Natural killer cell treated with Interleukin-12 subunit alpha and Interleukin-12 subunit beta and Interleukin-15 and Interleukin-18, amount 100 ng/mL, for 72 hours (primary cell): ENCODE data around the gene PLVAP. TPM values are rescaled to one million over a fixed set of nuclear protein-coding genes. Genes with fewer than 3 reads are reported as not detected.

Experiments used
- ATAC-seq, 2 donors: fragments of 150-1000 bp; cut with Tn5 transposase in 1 of 2; sonication (Bioruptor Pico), chemical (Tn5 transposase) in 1 of 2; 2 replicates each; pipeline ENCODE4 v1.10.0; 2021
- DNase-seq: peaks from one replicate; pipeline ENCODE4 v3.0.0; 2022; ENCODE audit warnings: low spot score
- H3K27ac Mint-ChIP-seq, 2 donors: 1 replicate in 1 of 2; 2 replicates in 1 of 2; pipeline ENCODE4 v1.8.0; 2022; ENCODE audit warnings: mixed read lengths in 2 of 2, mild to moderate bottlenecking in 1 of 2, moderate library complexity in 1 of 2
- H3K27me3 Mint-ChIP-seq, 2 donors: 1 replicate in 1 of 2; 2 replicates in 1 of 2; pipeline ENCODE4 v1.8.0; 2022; ENCODE audit warnings: mixed read lengths in 2 of 2
- H3K36me3 Mint-ChIP-seq: one replicate; pipeline ENCODE4 v1.8.0; 2022; ENCODE audit warnings: mixed read lengths
- H3K4me1 Mint-ChIP-seq, 2 donors: 1 replicate in 1 of 2; 2 replicates in 1 of 2; pipeline ENCODE4 v1.8.0; 2022; ENCODE audit warnings: low read depth in 2 of 2, mixed read lengths in 2 of 2, mild to moderate bottlenecking in 1 of 2
- H3K4me3 Mint-ChIP-seq: one replicate; pipeline ENCODE4 v1.8.0; 2022; ENCODE audit warnings: mixed read lengths
- H3K9me3 Mint-ChIP-seq: 2 replicates; pipeline ENCODE4 v1.8.0; 2022; ENCODE audit warnings: mixed read lengths
- total RNA-seq, 2 donors: library from RNA; stranded (reverse); gene quantifications; one replicate each; pipeline ENCODE4 v1.2.3, GENCODE V29; 2022

Gene PLVAP
- total RNA-seq, 2 donors from 2014 or later = 0.59 TPM; not detected in 1

DNA sequence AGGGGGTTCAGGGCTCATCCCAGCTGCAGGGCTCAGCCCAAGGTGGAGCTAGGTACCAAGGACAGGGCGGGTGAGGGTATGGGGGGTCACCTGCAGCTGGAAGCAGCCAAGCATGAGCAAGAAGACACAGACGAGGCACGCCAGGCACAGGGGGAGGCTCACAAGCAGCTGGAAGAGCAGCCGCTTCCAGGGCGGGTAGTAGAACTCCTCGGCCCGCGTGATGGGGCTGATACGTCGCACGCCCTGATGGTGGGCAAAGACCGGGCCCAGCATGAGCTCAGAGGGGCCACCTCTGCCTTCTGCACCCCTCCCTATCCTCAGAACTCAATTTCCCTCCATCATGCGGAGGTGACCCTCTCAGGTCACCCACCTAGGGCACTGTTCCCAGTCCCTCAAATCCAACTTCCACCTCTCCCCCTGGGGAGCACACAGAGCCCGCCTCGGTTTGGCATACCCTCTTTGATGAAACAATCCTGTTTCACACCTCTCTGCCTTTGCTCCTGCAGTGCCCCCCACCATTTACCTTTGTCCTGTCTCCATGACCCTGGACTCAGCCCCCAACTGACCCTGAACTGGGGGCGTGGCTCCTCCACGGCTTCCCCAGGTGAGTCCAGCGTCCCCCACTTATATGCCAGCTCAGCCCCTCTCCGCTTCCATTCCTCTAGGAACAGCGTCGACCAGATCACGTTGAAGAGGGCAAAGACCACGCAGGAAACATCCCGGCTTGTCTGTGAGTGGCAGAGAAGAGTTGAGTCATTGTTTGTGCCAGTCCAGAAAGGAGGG lies 46.7 kb downstream of the PLVAP start:
- Mint-ChIP-seq H3K36me3 (no peaks in the 10 kb centered on the region), H3K9me3 (no peaks in the 10 kb centered on the region), H3K4me3 (peak overlapping the region; percentile 51), H3K4me1 (peaks cover 19 to 21% of the 10 kb centered on the region in 2 donors), H3K27ac (no peak overlapping the region), H3K27me3 (no peaks in the 10 kb centered on the region)
- DNase-seq = no peak
- ATAC-seq = no peak

DNA sequence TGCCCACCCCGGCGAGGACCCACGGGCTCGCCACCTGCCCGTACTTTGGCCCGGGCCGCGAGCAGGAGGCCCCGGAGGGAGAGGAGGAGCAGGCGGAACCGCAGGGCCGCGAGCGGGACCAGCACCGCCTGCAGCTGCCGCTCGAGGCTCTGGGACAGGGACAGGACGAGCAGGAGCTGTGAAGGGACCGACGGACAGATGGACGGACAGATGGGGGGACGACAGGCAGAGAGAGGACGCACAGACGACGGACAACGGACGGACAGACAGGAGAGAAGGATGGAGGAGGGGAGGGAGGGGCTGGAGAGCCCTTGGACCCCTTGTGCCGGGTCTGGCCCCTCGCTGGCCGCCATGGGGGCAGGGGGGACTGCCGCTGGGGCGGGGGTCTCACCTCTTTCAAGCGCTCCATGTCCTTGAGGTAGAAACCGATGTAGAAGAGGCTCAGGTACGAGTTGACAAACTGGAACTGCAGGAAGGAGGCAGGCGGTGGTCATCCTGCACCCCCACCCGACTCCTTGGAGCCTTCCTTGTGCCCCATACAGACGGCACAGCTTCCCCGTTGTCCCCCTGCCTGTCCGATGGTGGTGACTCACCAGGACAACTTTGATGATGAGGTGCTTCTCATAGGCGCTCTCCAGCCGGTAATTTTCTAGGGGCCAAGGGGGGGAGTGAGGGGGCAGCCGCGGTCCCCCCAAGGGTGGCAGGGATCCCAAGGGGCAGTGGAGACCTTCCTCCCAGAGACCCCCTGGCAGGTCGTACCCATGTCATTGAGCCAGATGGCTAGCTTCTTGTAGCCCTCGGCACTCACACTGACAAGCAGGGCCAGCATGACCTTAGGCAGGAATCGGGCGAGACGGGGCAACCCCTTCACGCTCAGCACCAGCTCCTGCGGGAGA lies 47.5 kb downstream of the PLVAP start:
- no peak overlapping the region for H3K4me3 Mint-ChIP-seq
- no peaks in the 10 kb centered on the region for H3K27me3 Mint-ChIP-seq
- no peaks in the 10 kb centered on the region for H3K9me3 Mint-ChIP-seq
- H3K36me3 Mint-ChIP-seq = no peaks in the 10 kb centered on the region
- H3K4me1 Mint-ChIP-seq = peaks cover 12 to 15% of the 10 kb centered on the region in 2 donors
- ATAC-seq = no peak
- no peak overlapping the region for H3K27ac Mint-ChIP-seq
- DNase-seq = no peak

DNA sequence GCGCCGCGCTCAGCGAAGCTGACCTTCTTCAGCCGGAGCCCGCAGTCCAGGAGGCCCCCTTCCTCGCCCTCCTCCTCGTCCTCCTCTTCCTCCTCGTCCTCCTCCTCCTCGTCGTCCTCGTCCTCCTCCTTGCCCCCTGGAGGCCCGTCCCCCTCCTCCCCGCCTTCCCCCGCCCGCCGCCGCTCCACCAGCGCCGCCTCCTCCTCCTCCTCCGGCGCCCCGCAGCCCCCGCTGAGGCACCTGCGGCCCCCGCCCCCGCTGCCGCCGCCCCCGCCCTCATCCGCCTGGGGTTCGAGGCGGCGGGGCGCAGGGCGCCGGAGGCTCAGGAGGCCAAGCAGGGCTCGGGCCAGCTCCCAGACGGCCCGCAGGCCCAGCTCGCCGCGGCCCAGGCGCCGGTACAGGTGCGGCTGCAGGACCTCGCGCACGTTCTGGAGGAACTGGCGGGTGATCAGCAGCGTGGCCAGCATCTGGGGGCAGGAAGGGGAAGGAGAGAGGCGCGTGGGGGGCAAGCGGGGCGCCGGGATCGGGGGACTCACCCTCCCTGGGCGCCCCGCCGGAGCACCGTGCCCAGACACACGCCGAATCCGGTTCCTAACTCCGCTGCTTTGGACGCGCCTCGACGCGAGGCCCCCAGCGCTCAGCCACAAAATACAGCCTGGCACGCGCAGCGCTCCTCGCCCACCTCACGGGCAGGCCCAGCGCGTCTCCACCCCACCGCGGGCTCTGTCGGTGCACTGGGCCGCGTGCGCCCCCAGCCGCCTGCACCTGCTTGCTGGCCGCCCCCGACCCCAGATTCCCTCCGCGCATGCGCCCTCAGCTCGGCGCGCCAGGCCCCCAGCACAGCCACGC lies 48.4 kb downstream of the PLVAP start:
- Mint-ChIP-seq H3K27ac (no peak overlapping the region), H3K4me1 (peaks cover 8 to 11% of the 10 kb centered on the region in 2 donors), H3K36me3 (no peaks in the 10 kb centered on the region), H3K27me3 (no peaks in the 10 kb centered on the region), H3K4me3 (peak overlapping the region; percentile 42), H3K9me3 (no peaks in the 10 kb centered on the region)
- peak; percentile 1 to 41 for ATAC-seq
- DNase-seq = no peak

DNA sequence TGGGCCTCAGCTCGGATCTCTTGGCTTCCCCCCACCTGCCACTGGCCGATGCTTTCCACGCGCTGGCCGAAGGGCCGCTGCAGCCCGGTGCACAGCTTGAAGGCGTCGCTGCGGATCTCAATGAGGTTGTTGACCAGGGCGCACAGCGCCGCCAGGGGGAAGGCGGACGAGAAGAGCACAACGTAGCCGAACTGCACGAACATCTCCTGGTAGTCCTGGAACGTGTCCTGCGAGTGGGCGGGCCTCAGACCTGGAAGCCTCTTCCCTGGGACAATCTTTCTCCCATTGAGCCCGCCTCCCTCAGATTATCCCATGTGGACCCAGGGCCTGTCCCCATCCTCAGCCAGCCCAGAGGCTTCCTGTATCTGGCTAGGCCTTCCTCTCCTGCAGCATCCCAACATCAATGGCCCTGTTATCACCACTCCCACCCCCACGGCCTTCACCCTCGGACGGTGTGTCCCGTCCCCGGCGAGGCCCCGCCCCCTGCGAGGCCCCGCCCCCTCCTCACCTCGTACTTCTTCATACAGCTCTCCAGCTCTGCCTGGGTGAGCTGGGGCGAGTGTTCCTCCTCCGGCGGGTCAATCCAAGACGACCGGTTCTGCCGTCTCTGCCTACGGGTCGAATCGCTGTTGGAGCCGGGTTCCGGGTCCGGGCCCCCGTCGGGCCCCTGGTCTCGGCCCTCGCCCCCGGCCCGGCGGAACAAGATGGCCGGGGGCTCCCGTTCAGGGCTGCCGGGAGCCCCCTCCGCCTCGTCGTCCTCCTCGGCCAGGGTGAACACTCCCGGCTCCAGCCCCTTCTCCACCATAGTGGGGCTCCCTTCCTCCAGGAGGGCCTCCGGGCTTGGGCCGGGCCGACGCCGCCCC lies 49.3 kb downstream of the PLVAP start:
- Mint-ChIP-seq H3K27ac (no peak overlapping the region), H3K4me1 (peaks cover 3 to 6% of the 10 kb centered on the region in 2 donors), H3K27me3 (no peaks in the 10 kb centered on the region), H3K4me3 (peak overlapping the region; percentile 69), H3K9me3 (no peaks in the 10 kb centered on the region), H3K36me3 (no peaks in the 10 kb centered on the region)
- DNase-seq (no peak), ATAC-seq (peak; percentile 74 to 76)

DNA sequence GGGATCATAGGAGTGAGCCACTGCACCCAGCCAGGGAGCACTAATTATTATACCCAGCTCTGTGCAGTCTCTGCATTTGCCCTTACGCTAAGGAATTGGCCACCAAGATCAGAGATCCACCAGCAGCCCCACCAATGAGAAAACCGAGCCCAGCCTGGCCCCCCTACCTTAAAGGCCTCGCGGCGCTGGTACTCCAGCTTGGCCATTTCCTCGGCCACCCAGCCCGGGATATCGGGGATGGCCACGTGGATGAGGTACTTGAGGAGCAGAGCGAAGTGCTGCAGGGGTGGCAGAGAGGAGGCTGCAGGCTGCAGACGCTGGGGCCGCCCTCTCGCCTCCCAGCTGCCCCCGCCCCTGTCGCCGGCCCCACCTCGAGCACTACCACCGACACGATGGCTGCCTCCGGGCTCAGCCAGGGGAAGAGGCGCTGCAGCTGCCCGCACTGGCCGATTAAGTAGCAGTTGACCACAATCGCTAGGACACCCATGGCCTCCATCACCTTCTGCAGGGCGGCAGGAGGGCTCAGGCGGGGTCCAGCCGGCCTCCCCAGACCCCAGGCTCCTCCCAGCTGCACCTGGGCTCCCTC lies 50.0 kb downstream of the PLVAP start:
- no peaks in the 10 kb centered on the region for H3K36me3 Mint-ChIP-seq
- H3K9me3 Mint-ChIP-seq = no peaks in the 10 kb centered on the region
- H3K27ac Mint-ChIP-seq = no peak overlapping the region
- no peak overlapping the region for H3K4me3 Mint-ChIP-seq
- DNase-seq (no peak), ATAC-seq (no peak)
- no peaks in the 10 kb centered on the region for H3K27me3 Mint-ChIP-seq
- peaks cover 0 to 9% of the 10 kb centered on the region in 2 donors for H3K4me1 Mint-ChIP-seq

DNA sequence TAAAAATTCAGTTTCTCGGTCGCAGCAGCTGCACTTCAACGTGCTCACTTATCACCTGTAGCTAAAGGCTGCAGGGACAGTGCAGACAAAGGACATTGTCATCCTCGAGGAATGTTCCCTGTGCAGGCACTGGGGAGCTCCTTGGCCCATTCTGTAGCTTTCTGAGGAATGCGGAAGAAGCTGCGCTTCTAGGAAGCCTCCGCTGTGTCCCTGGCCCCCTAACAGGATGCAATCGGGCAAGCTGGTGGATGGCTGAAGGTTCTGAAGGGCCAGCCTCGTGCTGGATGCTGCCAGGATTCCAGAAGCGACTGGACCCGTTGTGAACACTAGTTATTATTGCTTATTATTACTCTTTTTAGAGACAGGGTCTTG lies 50.6 kb downstream of the PLVAP start:
- Mint-ChIP-seq H3K4me1 (peaks cover 0 to 9% of the 10 kb centered on the region in 2 donors), H3K27me3 (no peaks in the 10 kb centered on the region), H3K4me3 (no peak overlapping the region), H3K36me3 (no peaks in the 10 kb centered on the region), H3K27ac (no peak overlapping the region), H3K9me3 (no peaks in the 10 kb centered on the region)
- ATAC-seq (no peak), DNase-seq (no peak)

DNA sequence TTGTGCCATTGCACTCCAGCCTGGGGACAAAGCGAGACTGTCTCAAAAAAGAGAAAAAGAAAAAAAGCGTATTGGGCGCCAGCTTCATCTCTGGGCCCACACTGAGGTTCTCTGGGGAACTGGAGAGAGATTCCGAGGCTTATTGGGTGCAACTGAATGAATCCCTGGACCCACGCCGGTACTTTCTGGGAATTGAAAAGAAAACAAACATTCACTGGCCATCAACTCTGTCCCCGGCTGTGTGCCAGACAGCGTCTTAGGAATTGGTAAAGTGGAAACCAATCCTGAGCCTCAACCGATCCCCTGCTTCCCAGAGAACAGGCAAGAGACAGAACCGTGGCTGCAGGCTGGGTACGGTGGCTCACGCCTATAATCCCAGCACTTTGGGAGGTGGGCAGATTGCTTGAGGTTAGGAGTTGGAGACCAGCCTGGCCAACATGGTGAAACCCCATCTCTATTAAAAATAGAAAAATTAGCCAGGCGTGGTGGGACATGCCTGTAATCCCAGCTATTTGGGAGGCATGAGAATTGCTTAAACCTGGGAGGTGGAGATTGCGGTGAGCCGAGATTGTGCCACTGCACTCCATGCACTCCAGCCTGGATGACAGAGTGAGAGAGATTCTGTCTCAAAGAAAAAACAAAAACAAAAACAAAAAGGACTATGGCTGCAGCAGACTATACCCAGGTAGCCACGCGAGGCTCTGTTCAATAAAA lies 51.1 kb downstream of the PLVAP start:
- DNase-seq = no peak
- no peak for ATAC-seq
- no peak overlapping the region for H3K4me3 Mint-ChIP-seq
- no peaks in the 10 kb centered on the region for H3K9me3 Mint-ChIP-seq
- H3K36me3 Mint-ChIP-seq = no peaks in the 10 kb centered on the region
- H3K27me3 Mint-ChIP-seq = no peaks in the 10 kb centered on the region
- H3K27ac Mint-ChIP-seq = no peak overlapping the region
- peaks cover 0 to 9% of the 10 kb centered on the region in 2 donors for H3K4me1 Mint-ChIP-seq

DNA sequence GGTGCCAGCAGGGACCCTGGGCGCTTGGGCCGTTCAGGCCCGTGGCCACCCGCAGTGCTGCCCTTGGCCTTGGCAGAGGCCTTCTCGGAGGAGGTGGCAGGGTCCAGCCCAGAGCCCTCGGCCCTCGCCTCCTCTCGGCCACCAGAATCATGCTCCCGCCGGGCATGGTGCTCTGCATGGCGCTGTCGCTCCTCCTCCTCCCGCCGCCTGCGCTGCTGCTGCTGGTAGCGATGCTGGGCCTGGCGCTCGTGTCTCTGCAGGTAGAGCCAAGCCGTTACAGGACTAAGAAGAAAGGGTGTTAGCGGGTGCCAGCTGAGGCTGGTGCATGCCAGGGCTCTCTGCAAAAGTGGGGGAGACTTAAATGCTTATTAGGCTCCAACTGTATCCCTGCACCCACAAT lies 52.0 kb downstream of the PLVAP start:
- H3K27me3 Mint-ChIP-seq = no peaks in the 10 kb centered on the region
- H3K27ac Mint-ChIP-seq = no peak overlapping the region
- no peak overlapping the region for H3K4me3 Mint-ChIP-seq
- no peak for ATAC-seq
- H3K4me1 Mint-ChIP-seq = peaks cover 0 to 6% of the 10 kb centered on the region in 2 donors
- DNase-seq = no peak
- no peaks in the 10 kb centered on the region for H3K9me3 Mint-ChIP-seq
- H3K36me3 Mint-ChIP-seq = no peaks in the 10 kb centered on the region

DNA sequence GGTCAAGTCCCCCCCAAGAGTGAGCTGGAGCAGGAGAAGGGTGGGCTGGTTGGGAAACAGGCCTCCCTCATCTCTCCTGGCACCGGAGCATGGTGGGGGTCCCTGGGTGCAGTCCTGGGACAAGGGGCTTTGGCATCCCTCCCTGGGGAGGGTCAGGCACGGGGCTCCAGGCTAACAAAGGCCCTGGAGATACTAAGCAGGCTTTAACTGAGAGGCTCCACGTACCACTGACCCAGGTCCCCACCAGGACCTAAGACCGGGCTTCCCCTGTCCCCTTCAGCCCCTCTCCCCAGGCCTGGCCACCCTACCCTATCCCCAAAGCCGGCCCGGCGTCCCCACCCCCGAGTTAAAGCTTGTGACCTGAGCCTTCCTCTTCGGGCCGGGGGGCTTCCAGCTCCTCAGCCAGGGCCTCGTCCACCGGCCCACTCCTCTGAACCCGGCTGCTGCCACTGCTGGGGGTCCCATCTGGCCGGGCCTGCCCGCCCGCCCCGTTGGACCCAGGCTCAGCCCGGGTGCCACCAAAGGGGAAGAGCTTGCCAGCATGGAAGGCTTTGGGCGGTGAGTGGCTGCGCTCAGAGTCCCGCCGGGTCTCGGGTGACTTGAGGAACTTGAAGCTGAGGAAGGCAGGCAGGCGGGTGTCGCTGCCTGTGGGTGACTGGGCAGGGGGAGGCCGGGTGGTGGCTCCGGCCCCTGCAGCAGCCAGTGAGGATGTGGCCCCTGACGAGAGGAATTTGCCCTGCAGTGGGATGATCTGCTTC lies 52.6 kb downstream of the PLVAP start:
- Mint-ChIP-seq H3K9me3 (no peaks in the 10 kb centered on the region), H3K4me1 (peaks cover 0 to 8% of the 10 kb centered on the region in 2 donors), H3K4me3 (no peak overlapping the region), H3K27ac (no peak overlapping the region), H3K27me3 (no peaks in the 10 kb centered on the region), H3K36me3 (no peaks in the 10 kb centered on the region)
- no peak for ATAC-seq
- no peak for DNase-seq

DNA sequence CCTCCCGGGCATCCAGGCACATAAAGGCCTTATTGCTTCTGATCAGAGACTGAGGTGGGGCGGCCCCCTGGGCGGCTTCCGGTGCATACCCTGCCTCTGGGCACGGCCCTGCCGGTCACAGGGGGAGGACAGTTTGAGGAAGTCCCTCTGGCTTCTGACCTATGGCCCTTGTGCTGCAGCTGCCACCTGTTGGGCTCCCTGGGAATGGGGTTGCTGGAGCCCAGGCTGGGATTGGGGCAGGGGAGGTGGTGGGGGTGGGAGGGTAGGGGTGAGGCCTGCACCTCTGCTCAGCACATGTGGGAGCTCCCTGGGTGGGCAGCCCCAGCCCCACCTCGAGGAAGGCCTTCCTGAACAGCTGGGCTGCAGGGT lies 53.2 kb downstream of the PLVAP start:
- Mint-ChIP-seq H3K27me3 (no peaks in the 10 kb centered on the region), H3K4me1 (peaks cover 0 to 8% of the 10 kb centered on the region in 2 donors), H3K9me3 (no peaks in the 10 kb centered on the region), H3K27ac (no peak overlapping the region), H3K36me3 (no peaks in the 10 kb centered on the region), H3K4me3 (no peak overlapping the region)
- DNase-seq (no peak), ATAC-seq (peak in 1 of 2 donors; percentile 26)

DNA sequence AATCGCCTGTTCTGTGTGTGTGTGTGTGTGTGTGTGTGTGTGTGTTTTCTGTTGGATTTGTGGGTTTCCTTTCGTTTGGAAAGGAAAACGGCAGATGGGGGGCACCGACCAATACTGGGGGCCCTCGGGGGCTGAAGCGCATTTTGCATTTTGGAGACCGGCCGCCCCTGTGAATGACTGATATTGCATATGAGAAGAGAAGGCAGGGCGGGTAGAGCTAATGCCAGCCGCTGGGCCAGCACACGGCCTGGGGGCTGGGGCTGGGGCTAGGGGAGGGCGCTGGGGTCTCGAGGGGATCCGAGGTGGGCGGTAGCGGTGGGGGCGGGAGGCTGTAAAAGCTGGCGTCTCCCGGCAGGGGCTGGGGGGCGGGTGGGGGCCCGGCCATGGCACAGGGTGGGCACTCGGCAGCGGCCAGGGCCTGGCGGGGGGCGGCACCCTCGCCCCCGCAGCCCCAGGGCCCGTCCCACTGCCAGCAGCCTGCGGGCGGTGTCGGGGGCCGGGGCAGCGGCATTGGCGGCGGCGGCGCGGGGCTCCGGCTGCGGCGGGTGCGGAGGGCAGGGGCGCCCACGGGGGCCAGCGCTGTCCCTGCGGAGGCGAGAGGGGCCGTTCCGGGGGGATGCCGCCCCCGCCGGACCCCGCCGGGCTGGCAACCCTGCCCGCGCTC lies 53.7 kb downstream of the PLVAP start:
- H3K4me1 Mint-ChIP-seq = peaks cover 0 to 8% of the 10 kb centered on the region in 2 donors
- no peak overlapping the region for H3K27ac Mint-ChIP-seq
- H3K4me3 Mint-ChIP-seq = no peak overlapping the region
- DNase-seq (no peak), ATAC-seq (peak in 1 of 2 donors; percentile 1)
- no peaks in the 10 kb centered on the region for H3K27me3 Mint-ChIP-seq
- H3K9me3 Mint-ChIP-seq = no peaks in the 10 kb centered on the region
- no peaks in the 10 kb centered on the region for H3K36me3 Mint-ChIP-seq
